IPS DF 4.7 (cell line): ENCODE measurements around the gene HCFC1.

Source experiments
- DNase-seq: peaks from one replicate; pipeline ENCODE4 v3.0.0-alpha.2; 2013; ENCODE audit warnings: low spot score; ENCODE audit errors: extremely low read depth

Gene HCFC1

GRCh38 chrX:153974003-153974725 is 2.5 kb upstream of the HCFC1 start:
- DNase-seq, result no peak

DNA sequence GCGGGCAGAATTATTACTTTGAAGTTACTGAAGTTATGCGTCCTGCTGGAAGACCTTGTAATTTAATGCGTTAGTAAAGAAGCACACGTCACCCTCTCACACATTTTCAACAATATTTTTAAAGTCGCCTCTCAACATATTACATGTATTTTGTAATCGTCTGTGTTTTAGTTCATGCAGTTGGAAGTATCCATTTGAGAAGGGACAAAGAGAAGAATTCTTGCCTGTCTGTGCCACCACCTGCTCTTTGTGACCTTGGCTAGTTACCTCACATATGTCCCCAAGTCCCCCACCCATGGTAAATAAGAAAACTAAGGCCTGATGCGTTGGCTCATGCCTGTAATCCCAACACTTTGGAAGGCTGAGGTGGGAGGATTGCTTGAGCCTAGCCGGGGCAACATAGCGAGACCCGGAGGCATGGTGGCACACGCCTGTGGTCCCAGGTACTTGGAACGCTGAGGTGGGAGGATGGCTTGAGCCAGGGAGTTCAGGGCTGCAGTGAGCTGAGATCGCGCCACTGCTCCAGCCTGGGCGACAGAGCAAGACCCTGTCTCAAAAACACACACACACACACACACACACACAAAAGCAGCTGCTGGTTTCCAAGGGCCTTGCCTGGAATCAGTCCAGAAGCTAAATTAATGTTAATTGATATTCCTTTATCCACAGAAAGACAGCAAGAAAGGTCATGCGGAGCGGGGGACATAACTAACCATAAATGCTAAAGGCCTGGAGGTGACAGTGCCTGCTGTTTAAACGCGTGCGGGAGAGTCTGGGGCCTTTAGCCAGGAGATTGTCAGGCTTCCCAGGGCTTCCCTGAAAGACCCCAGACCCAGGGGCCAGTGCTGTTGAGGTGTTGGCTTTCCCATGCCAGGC is 1.7 kb upstream of the HCFC1 start:
- DNase-seq, result no peak

- DNase-seq, result no peak
Observed at GRCh38 chrX:153972368-153973126, 929 bp upstream of the HCFC1 start, which contains the start of gene TMEM187. Gene TMEM187 (plus strand): TSS chrX:153972754. CDS start chrX:153982063, 9,309 bp downstream.

DNA sequence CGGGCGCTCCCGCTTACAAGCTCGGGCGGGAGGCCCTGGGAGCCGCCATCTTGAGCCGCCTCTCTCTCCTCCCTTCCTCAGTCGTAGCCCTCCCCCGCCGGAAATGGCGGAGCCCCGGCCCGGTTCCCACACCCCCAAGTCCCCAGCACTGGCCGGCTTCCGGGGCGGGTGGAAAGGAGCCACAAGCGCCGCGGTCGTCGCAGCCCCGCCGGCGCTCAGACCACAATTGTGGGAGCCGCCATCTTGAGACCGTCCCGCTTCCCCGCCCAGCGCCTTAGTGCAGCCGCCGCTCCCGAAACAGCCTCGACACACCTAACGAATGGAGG is 531 bp downstream of the HCFC1 start:
- no peak for DNase-seq

GRCh38 chrX:153970357-153971123 is 1.1 kb downstream of the HCFC1 start:
- DNase-seq, result no peak

- no peak for DNase-seq
Observed at GRCh38 chrX:153969904-153970356, 1.7 kb downstream of the HCFC1 start.

- no peak for DNase-seq
Observed at GRCh38 chrX:153969125-153969903, 2.3 kb downstream of the HCFC1 start.

- no peak for DNase-seq
Observed at GRCh38 chrX:153968754-153969124, 2.9 kb downstream of the HCFC1 start.

- DNase-seq, result no peak
Observed at GRCh38 chrX:153968255-153968654, 3.4 kb downstream of the HCFC1 start.

DNA sequence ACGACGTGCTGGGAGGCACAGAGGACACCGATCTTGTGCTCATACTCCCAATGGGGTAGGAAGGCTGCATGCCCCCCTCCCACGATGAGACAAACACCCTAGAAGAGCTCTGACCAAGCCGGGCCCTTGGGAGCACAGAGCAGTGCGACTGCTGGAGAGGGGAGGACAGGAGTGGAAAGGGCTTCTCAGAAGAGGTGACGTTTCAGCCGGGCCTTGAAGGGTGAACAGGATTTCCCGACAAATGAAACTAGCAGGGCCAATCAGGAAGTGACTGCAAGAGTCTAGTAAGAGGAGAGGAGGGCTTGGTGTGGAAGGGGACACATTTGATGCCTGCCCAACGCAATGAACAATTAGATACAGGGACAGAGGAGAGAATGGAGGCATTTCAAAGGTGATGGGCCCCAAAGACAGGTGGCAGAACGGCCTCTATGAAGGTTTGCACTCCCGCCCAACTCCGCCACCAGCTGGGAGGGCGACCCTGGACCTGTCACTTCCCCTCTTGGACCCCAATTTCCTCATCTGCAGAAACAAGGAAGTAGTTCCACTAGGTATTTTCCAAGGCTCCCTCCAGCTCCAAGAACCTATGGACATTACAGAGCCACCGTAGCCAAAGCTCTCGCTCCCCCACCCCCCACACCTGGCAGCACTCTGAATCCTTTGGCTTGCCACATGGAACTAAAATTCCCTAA is 3.9 kb downstream of the HCFC1 start:
- no peak for DNase-seq

DNA sequence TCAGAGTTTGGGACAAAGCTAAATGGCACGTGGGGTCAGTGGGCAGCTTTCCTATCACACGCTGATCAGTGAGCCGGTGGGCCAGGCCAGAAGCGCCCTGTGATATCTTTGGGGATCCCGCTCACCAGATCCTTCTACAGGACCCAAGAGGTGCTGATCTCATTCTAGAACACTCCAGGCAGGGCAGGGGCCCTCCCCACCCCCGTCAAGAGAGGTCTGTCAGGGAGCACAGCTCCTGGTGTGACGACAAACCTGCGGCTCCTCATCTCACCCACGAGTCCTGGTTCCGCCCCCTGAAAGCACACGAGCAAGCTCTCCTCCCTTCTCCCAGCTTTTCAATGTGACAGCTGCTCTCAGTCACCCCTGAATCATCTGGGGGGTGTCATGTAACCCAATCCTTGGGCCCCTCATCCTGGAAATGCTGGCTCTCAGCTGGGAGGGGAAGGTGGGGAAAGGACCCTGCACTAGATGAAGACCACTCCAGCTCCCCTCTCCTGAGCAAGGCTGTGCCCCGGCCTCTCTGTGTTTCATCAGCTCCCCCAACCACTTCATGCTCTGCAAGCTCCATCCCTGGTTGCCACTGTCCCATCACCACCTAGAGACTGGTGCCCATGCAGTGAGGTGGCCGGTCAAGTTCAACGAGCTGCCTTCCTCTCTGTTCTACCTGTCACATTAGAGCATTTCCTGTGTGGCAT is 4.6 kb downstream of the HCFC1 start:
- DNase-seq, result no peak

DNA sequence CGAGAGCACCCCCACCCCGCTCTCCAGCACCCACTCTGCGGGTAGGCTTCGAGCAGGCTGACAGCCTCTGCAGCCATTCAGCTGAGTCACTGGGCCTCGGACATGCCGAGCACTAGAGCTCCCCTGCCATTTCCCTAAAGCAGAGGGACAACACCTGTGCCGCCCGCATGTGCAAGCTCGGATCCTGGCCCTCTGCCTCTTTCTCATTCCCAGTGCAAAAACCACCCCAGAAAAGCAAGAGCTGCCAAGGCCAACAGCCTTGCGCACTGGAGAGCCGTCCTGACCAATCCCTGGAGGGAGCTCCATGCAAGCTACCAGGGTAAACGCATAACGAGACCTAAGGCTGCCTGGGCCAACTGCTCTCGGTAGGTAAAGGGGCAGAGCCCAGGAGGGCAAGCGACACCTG is 5.3 kb downstream of the HCFC1 start:
- no peak for DNase-seq

- no peak for DNase-seq
Observed at GRCh38 chrX:153965406-153965805, 6.2 kb downstream of the HCFC1 start.

- DNase-seq, result no peak
Observed at GRCh38 chrX:153964105-153964504, 7.5 kb downstream of the HCFC1 start.

GRCh38 chrX:153963546-153963945 is 8.1 kb downstream of the HCFC1 start:
- DNase-seq, result no peak

DNA sequence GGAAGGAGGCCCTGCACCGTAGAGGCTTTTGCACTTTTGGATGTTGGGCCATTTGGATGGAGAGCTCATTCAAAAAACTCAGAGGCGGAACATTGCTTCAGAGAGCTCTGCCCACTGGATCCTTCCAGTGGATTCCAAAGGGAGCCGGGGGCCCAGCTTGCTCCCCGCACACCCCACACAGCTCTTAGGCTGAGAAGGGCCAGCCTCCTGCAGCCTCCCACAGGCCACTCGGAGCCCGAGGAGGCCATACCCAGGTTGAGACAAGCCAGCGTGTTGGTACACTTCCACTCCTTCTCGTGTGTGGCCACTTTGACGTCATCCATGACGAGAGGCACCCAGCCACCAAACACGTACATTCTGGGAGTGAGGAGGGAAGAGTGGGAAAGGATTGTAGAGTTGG is 10.3 kb downstream of the HCFC1 start:
- DNase-seq, result no peak

GRCh38 chrX:153960786-153961185 is 10.8 kb downstream of the HCFC1 start:
- DNase-seq, result no peak

DNA sequence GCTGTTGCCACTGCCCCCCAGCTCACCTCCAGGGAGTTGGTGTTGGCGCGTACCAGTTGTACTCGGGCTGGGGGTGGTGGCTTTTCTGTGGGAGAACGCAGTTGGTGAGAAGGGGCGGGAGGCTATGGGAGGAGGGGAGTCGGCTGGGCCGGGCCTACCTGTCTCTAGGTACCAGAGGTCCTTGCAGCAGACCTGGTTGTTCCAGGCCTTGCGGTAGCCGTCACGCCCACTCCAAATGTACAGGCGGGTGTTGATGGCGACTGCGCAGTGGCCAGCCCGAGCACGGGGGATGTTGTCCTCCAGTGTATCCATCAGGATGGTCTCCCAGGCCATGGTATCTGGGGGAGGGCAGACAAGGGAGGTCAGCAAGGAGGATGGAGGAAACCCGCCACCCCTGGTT is 11.5 kb downstream of the HCFC1 start:
- DNase-seq, result no peak

GRCh38 chrX:153959649-153960048 is 12.0 kb downstream of the HCFC1 start:
- DNase-seq, result no peak
